Cardiac muscle cell (in vitro differentiated cells and primary cell): ENCODE measurements around the gene EARS2. TPM values are rescaled to one million over a fixed set of nuclear protein-coding genes. Genes with fewer than 3 reads are reported as not detected.

ENCODE experiments used
- DNase-seq, 2 donors: peaks; one replicate each; pipeline versions ENCODE4 v3.0.0 to v3.0.0-alpha.2; 2010 to 2017; ENCODE audit warnings: low read depth in 1 of 2, low spot score in 1 of 2
- H3K27ac ChIP-seq: fragments of 200-600 bp; sonication (generic); 2 replicates; pipeline ENCODE4 v1.5.1; 2016
- H3K27me3 ChIP-seq: fragments of 200-600 bp; sonication (generic); 2 replicates; pipeline ENCODE4 v1.6.0; 2016; ENCODE audit warnings: control low read depth
- H3K36me3 ChIP-seq: fragments of 200-600 bp; sonication (generic); 2 replicates; pipeline ENCODE4 v1.5.1; 2016; ENCODE audit warnings: control low read depth
- H3K4me1 ChIP-seq: fragments of 200-600 bp; sonication (generic); 2 replicates; pipeline ENCODE4 v1.8.1; 2017; ENCODE audit warnings: low read depth, mild to moderate bottlenecking, mixed run types
- H3K4me3 ChIP-seq: fragments of 200-600 bp; sonication (generic); 2 replicates; pipeline ENCODE4 v1.5.1; 2016; ENCODE audit warnings: mild to moderate bottlenecking
- H3K9me3 ChIP-seq: fragments of 200-600 bp; sonication (generic); 2 replicates; pipeline ENCODE4 v1.5.1; 2017; ENCODE audit warnings: low read depth, mild to moderate bottlenecking, control low read depth
- polyA plus RNA-seq: library from polyadenylated mRNA; unstranded; fragments of >200 nt; fragmentation: Nextera tagmentation; extraction: Ambion mirVana; gene quantifications from 2 replicates; pipeline ENCODE4 v1.2.1, GENCODE V29; 2016
- total RNA-seq: library from RNA; depleted of rRNA; stranded (reverse); fragments of >200 nt; gene quantifications from 2 replicates; pipeline ENCODE4 v1.2.3, GENCODE V29; 2016
- TF ChIP-seq, protein P1 (sequence below): IDR thresholded peaks from 2 replicates; pipeline ENCODE4 v1.5.1; 2012; ENCODE audit warnings: low read depth, mild to moderate bottlenecking, low read length

The EARS2 gene
- total and polyA plus RNA-seq, 2 experiments from 2014 or later: 23.3 to 57.2 TPM

DNA sequence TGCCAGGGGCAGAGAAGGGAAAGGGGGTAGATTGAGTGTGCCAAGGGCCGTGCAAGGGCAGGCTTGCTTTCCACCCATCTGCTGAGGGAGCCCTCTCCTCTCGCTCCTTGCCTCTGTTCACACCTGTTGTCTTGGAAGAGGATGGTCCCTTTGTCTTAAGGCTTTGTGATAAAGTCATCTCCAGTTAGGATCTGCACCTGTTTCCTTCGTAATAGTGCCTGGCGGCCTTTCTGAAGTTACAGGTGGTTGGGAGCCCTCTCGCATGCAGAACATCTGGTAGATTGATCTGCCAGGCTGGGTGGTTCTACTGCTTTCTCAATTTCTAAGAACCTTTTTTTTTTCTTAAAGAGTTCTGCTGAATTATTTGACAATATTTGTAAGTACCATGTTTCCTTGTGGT is 16.7 kb upstream of the EARS2 start:
- no peaks in the 10 kb centered on the region for H3K27me3 ChIP-seq
- H3K36me3 ChIP-seq: peaks cover 26% of the 10 kb centered on the region
- no peaks in the 10 kb centered on the region for H3K9me3 ChIP-seq
- no peak overlapping the region for H3K27ac ChIP-seq
- no peaks in the 10 kb centered on the region for H3K4me1 ChIP-seq
- H3K4me3 ChIP-seq: no peak overlapping the region
- no peak for DNase-seq
- TF ChIP-seq, protein P1, sequence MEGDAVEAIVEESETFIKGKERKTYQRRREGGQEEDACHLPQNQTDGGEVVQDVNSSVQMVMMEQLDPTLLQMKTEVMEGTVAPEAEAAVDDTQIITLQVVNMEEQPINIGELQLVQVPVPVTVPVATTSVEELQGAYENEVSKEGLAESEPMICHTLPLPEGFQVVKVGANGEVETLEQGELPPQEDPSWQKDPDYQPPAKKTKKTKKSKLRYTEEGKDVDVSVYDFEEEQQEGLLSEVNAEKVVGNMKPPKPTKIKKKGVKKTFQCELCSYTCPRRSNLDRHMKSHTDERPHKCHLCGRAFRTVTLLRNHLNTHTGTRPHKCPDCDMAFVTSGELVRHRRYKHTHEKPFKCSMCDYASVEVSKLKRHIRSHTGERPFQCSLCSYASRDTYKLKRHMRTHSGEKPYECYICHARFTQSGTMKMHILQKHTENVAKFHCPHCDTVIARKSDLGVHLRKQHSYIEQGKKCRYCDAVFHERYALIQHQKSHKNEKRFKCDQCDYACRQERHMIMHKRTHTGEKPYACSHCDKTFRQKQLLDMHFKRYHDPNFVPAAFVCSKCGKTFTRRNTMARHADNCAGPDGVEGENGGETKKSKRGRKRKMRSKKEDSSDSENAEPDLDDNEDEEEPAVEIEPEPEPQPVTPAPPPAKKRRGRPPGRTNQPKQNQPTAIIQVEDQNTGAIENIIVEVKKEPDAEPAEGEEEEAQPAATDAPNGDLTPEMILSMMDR: no peak

DNA sequence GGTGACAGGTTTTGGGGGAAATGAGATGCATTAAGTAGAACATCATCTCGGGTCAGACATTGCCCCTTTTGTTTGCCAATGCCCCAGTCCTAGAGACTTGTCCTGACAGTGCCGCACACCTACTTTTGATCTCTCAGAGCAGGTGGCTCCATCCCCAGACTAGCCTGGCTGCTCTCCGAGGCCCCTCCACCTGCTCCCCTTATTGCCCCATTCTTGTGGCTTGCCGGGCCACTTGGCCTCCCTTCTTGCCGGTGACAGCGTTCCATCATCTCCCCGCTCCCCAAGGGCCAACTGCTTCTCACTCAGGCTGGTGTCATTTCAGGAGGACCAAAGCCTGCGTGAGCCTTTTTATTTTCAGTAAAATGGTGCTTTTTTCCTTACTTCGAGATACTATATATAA is 15.2 kb upstream of the EARS2 start:
- Histone ChIP-seq H3K27ac (no peak overlapping the region), H3K4me1 (no peaks in the 10 kb centered on the region), H3K27me3 (no peaks in the 10 kb centered on the region), H3K4me3 (no peak overlapping the region), H3K9me3 (no peaks in the 10 kb centered on the region), H3K36me3 (peaks cover 31% of the 10 kb centered on the region)
- TF ChIP-seq, protein P1: no peak
- no peak for DNase-seq

DNA sequence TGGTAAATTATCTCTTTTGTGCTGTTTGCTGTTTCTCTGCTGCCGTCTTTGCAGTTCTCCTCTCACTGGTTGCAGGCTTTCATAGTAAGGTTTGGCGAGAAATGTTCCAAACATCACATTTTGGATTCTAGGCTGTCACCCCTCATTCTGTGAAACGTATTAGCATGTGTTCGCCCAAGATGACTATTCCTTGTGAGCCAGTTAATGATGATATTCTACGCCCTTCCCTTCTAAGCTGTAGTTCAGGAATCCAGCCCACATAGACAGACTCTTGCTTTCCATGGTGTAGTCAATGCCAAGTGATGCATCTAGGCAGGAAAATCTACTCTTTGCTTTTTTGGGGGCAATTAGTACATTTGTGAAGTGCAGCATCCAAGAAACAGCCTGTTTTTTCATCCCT is 14.7 kb upstream of the EARS2 start:
- no peaks in the 10 kb centered on the region for H3K4me1 ChIP-seq
- no peak overlapping the region for H3K4me3 ChIP-seq
- TF ChIP-seq, protein P1: no peak
- no peak for DNase-seq
- H3K27ac ChIP-seq: no peak overlapping the region
- no peaks in the 10 kb centered on the region for H3K27me3 ChIP-seq
- H3K36me3 ChIP-seq: peaks cover 36% of the 10 kb centered on the region
- H3K9me3 ChIP-seq: no peaks in the 10 kb centered on the region

DNA sequence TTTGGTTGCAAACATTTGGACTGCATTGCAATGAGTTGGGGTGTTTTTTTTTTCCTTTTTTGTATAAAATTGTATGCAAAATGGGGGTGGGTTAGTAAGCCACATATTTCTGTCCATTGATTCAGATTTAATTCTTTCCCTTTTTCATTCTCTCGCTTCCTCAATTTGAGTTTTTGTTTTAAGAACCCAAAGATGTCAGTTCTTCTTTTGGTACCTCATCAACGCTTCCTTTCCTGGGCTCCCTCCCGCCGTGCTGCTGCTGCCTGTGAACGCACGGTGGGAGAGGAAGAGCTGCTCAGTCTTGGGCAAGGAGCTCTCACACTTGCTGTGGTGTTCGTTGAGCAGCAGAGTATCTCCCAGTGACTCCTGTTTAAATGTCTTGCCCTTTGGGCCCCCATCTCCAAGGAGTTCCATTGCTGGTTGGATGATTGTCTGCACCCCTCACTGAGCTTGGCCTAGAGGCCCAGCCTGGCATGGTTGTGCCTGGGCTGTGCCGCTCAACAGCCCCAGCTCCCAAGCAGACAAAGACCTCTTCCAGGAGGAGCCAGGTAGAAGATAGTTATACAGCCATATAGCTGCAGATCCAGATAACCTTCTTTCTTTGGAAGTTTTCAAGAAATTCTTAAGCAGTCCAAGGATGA is 14.0 kb upstream of the EARS2 start:
- H3K4me3 ChIP-seq: no peak overlapping the region
- H3K36me3 ChIP-seq: peaks cover 42% of the 10 kb centered on the region
- TF ChIP-seq, protein P1: no peak
- no peaks in the 10 kb centered on the region for H3K9me3 ChIP-seq
- no peak overlapping the region for H3K27ac ChIP-seq
- H3K27me3 ChIP-seq: no peaks in the 10 kb centered on the region
- no peaks in the 10 kb centered on the region for H3K4me1 ChIP-seq
- DNase-seq: no peak

DNA sequence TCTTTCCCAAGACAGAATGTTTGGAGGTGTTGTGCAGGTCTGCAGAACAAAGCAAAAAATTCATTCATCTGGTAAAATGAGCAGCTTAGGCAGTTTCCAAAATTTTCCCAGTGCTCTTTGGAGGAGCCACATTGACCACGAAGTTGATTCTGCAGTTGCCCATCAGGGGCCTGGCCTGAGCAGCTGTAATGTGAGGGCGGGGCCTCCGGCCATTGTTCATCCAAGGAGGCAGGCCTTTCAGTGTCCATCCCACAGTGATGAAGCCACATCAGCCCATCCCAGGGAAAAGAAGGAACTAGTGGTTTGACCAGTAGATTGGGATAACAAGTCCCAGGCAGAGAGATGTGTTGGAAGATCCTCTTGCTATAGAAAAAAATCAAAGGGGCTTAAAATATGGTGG is 10.5 kb upstream of the EARS2 start:
- peaks cover 68% of the 10 kb centered on the region for H3K36me3 ChIP-seq

More for the DNA sequence above, 10.5 kb upstream of the EARS2 start:
- TF ChIP-seq, protein P1: no peak
- H3K9me3 ChIP-seq: no peaks in the 10 kb centered on the region
- no peaks in the 10 kb centered on the region for H3K4me1 ChIP-seq
- no peak for DNase-seq
- H3K27ac ChIP-seq: no peak overlapping the region
- H3K27me3 ChIP-seq: no peaks in the 10 kb centered on the region
- H3K4me3 ChIP-seq: no peak overlapping the region
